BJ (cell line): ENCODE measurements around the gene ANK2. TPM values are rescaled to one million over a fixed set of nuclear protein-coding genes. Genes with fewer than 3 reads are reported as not detected.

Experiments
- CTCF ChIA-PET: fragments of 350-600 bp; formaldehyde crosslinking; extraction: SDS; loops from one replicate; lab custom pipeline; 2021; ENCODE audit warnings: antibody characterized with exemption, inconsistent platforms; lab: Yijun Ruan, JAX
- POLR2A ChIA-PET: fragments of 300-600 bp; sonication (Branson Sonifier 250); formaldehyde crosslinking; extraction: SDS; loops from one replicate; lab custom pipeline; 2021; ENCODE audit warnings: antibody characterized with exemption; lab: Charles Lee
- DNase-seq: peaks from one replicate; pipeline ENCODE4 v3.0.0-alpha.2; 2011; ENCODE audit warnings: low read depth
- H3K27me3 ChIP-seq: 2 replicates; pipeline ENCODE4 v1.6.0; 2011; ENCODE audit warnings: low read length; ENCODE audit not compliant: control insufficient read depth, insufficient read depth
- H3K36me3 ChIP-seq: 2 replicates; pipeline ENCODE4 v1.5.1; 2011; ENCODE audit warnings: low read length; ENCODE audit not compliant: control insufficient read depth, insufficient read depth
- H3K4me3 ChIP-seq: 2 replicates; pipeline ENCODE4 v1.5.1; 2011; ENCODE audit warnings: low read depth, mild to moderate bottlenecking, control low read depth, low read length
- CTCF ChIP-seq: IDR thresholded peaks from 2 replicates; pipeline ENCODE4 v1.5.1; 2011; ENCODE audit warnings: low read depth, mild to moderate bottlenecking, control low read depth, inconsistent platforms, low read length, moderate library complexity; ENCODE audit not compliant: insufficient read depth
- polyA plus RNA-seq: library from polyadenylated mRNA; depleted of rRNA; stranded (reverse); fragments of >200 nt; gene quantifications from 2 replicates; pipeline ENCODE4 v1.2.3, GENCODE V29; 2011

Gene ANK2
- polyA plus RNA-seq, 1 experiment, result 2.3 TPM

GRCh38 chr4:113109106-113109718, 59.8 kb downstream of the ANK2 start:
- POLR2A ChIA-PET, result no interaction called here
- H3K4me3 ChIP-seq, result no peak overlapping the region
- no peak for DNase-seq

GRCh38 chr4:113112338-113112978, 63.0 kb downstream of the ANK2 start:
- Histone ChIP-seq H3K36me3 (no peaks in the 10 kb centered on the region), H3K27me3 (peaks cover 3% of the 10 kb centered on the region; the same call in 1 of the 2 replicates), H3K4me3 (no peak overlapping the region)
- TF ChIP-seq CTCF, result no peak
- POLR2A ChIA-PET, result no interaction called here
- no peak for DNase-seq
- CTCF ChIA-PET, result no interaction called here

More at GRCh38 chr4:113109106-113109718, 59.8 kb downstream of the ANK2 start:
- Histone ChIP-seq H3K36me3 (no peaks in the 10 kb centered on the region), H3K27me3 (no peaks in the 10 kb centered on the region)
- CTCF ChIA-PET, result interaction anchor here (1.0 kb wide), 1 partner anchor 169 kb away, joined by 4 read pairs; no protein-coding TSS in a partner anchor
- no peak for TF ChIP-seq CTCF

GRCh38 chr4:113113151-113113550, 63.7 kb downstream of the ANK2 start:
- POLR2A ChIA-PET, result no interaction called here
- CTCF ChIA-PET, result no interaction called here
- Histone ChIP-seq H3K27me3 (peaks cover 3% of the 10 kb centered on the region; the same call in 1 of the 2 replicates), H3K4me3 (no peak overlapping the region), H3K36me3 (no peaks in the 10 kb centered on the region)
- no peak for TF ChIP-seq CTCF
- no peak for DNase-seq

- H3K27me3 ChIP-seq, result peaks cover 3% of the 10 kb centered on the region; the same call in 1 of the 2 replicates
- ChIA-PET CTCF (interaction anchor here (1.6 kb wide), 1 partner anchor 9 kb away, joined by 10 read pairs; no protein-coding TSS in a partner anchor), POLR2A (no interaction called here)
- DNase-seq, result no peak
- H3K36me3 ChIP-seq, result no peaks in the 10 kb centered on the region
- no peak overlapping the region for H3K4me3 ChIP-seq
- TF ChIP-seq CTCF, result no peak
Observed at GRCh38 chr4:113114884-113115283, 65.4 kb downstream of the ANK2 start.

- ChIA-PET POLR2A (no interaction called here), CTCF (interaction anchor here (1.1 kb wide), 1 partner anchor 11 kb away, joined by 3 read pairs; no protein-coding TSS in a partner anchor)
- no peaks in the 10 kb centered on the region for H3K36me3 ChIP-seq
- TF ChIP-seq CTCF, result no peak
- peaks cover 3% of the 10 kb centered on the region; the same call in 1 of the 2 replicates for H3K27me3 ChIP-seq
- H3K4me3 ChIP-seq, result no peak overlapping the region
- no peak for DNase-seq
Observed at GRCh38 chr4:113116414-113117357, 67.2 kb downstream of the ANK2 start.
